Sigmoid colon (tissue), 7 donors: ENCODE results near the gene DOCK1. TPM values are rescaled to one million over a fixed set of nuclear protein-coding genes. Genes with fewer than 3 reads are reported as not detected.
A peak's percentile ranks its signal among the peaks of the same experiment; 100 is the strongest.

ENCODE experiments used
- DNase-seq: peaks from one replicate; pipeline ENCODE4 v3.0.0-alpha.2; 2019
- H3K27ac ChIP-seq, 4 donors: fragments of 200-600 bp; sonication (generic); one replicate each; pipeline ENCODE4 v1.5.1; 2016 to 2019; ENCODE audit warnings: mild to moderate bottlenecking in 1 of 4
- H3K27me3 ChIP-seq, 3 donors: fragments of 200-600 bp; sonication (generic); one replicate each; pipeline ENCODE4 v1.5.1; 2019; ENCODE audit warnings: mild to moderate bottlenecking in 1 of 3
- H3K36me3 ChIP-seq, 4 donors: fragments of 200-600 bp; sonication (generic); one replicate each; pipeline ENCODE4 v1.5.1; 2016 to 2019
- H3K4me1 ChIP-seq, 4 donors: fragments of 200-600 bp; sonication (generic); one replicate each; pipeline ENCODE4 v1.5.1; 2017 to 2019
- H3K4me3 ChIP-seq, 4 donors: fragments of 200-600 bp; sonication (generic); one replicate each; pipeline ENCODE4 v1.5.1; 2017 to 2019; ENCODE audit warnings: mild to moderate bottlenecking in 2 of 4, moderate library complexity in 1 of 4
- H3K9me3 ChIP-seq, 4 donors: fragments of 200-600 bp in 3 of 4; sonication (generic) in 3 of 4; one replicate each; pipeline versions ENCODE4 v1.5.1 to v1.6.1; 2013 to 2019
- EP300 ChIP-seq, 4 donors: sonication (generic); formaldehyde crosslinking; IDR thresholded peaks; one replicate each; pipeline ENCODE4 v1.6.1; 2017; ENCODE audit warnings: antibody characterized with exemption in 4 of 4
- POLR2A ChIP-seq, 2 donors: fragments of 450-650 bp; IDR thresholded peaks; one replicate each; pipeline ENCODE4 v1.6.1; 2016; ENCODE audit warnings: antibody characterized with exemption in 2 of 2, mild to moderate bottlenecking in 2 of 2, moderate library complexity in 2 of 2
- POLR2AphosphoS5 ChIP-seq, 4 donors: sonication (generic); formaldehyde crosslinking; IDR thresholded peaks; one replicate each; pipeline ENCODE4 v1.6.1; 2017; ENCODE audit warnings: antibody characterized with exemption in 4 of 4
- WGBS, 2 donors: extraction: QIAGEN DNeasy Blood & Tissue Kit; methylation state at CpG; one replicate each; pipeline ENCODE4 v1.1.7; 2013; 5-methylcytosine and 5-hydroxymethylcytosine counted together
- intact Hi-C: fragments of 100-400 bp; cut with DNase I; formaldehyde crosslinking; loops from one replicate; pipeline ENCODE4 v1.15.1; 2023
- polyA plus RNA-seq, 3 donors: library from polyadenylated mRNA; stranded (reverse); fragments of 200-250 nt; gene quantifications; one replicate each; pipeline ENCODE4 v1.2.3, GENCODE V29; 2013
- total RNA-seq, 4 donors: library from RNA; depleted of rRNA; stranded (reverse); fragments of >200 nt; gene quantifications; one replicate each; pipeline ENCODE4 v1.1.0, GENCODE V29; 2016
- TF ChIP-seq, protein P1 (sequence below), 4 experiments: fragments of 450-650 bp in 3 of 4; fragments of 200-600 bp in 1 of 4; IDR thresholded peaks; one replicate each; pipeline ENCODE4 v1.5.1; 2016 to 2019; ENCODE audit warnings: antibody characterized with exemption in 4 of 4, mild to moderate bottlenecking in 3 of 4, moderate library complexity in 2 of 4
- donor health status: healthy with polysubstance abuse.
- donor health status: Bipolar disorder and iron deficiency.
- donor health status: healthy.

Gene DOCK1
- total and polyA plus RNA-seq, 7 donors: 15.0 to 53.7 (median 40.2) TPM

DNA sequence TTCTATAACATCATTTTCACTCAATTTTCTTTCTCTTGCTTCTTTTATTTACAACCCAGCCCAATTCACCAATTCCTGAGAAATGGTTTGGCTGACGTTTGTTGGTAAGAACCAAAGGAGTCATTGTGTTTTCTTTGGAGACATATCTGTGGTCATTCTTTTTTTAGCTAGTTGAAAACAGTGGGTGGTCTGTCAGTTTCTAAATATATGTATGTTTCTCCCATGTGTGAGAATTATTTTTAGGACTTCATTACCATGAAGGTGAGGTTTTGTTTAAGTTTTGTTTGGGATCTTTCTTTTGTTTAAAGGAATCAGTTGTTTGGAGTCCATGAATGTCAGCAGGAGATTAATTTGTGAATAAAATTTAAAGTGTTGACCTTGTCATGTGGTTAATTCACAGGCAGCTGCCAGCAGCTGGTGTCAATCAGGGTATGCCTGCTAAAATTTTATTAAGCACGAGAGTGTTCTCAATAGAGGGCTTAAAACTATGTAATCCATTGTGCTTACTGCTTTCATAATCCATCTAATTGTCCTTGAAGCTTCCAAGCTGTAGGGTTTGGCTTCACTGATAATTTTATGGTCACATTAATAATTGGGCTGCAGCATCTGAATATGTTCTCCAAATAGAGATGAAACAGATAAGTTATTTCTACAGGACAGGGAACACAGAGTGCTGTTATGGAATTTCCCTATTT is 252.4 kb downstream of the DOCK1 start:
- Histone ChIP-seq H3K27ac (peak overlapping the region in 1 of 4 donors; percentile 34), H3K9me3 (no peaks in the 10 kb centered on the region), H3K36me3 (no peaks in the 10 kb centered on the region), H3K27me3 (no peaks in the 10 kb centered on the region), H3K4me3 (no peak overlapping the region), H3K4me1 (peaks cover 0 to 35% (median 10%) of the 10 kb centered on the region in 4 donors)
- 67 to 82% methylated on average over 2 of the region's 2 CpGs for WGBS, 2 donors
- intact Hi-C loops: no loop called here
- DNase-seq: no peak
- no peak for TF ChIP-seq POLR2A (IDR thresholded peaks at IDR 0.05)
- TF ChIP-seq, protein P1, sequence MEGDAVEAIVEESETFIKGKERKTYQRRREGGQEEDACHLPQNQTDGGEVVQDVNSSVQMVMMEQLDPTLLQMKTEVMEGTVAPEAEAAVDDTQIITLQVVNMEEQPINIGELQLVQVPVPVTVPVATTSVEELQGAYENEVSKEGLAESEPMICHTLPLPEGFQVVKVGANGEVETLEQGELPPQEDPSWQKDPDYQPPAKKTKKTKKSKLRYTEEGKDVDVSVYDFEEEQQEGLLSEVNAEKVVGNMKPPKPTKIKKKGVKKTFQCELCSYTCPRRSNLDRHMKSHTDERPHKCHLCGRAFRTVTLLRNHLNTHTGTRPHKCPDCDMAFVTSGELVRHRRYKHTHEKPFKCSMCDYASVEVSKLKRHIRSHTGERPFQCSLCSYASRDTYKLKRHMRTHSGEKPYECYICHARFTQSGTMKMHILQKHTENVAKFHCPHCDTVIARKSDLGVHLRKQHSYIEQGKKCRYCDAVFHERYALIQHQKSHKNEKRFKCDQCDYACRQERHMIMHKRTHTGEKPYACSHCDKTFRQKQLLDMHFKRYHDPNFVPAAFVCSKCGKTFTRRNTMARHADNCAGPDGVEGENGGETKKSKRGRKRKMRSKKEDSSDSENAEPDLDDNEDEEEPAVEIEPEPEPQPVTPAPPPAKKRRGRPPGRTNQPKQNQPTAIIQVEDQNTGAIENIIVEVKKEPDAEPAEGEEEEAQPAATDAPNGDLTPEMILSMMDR (IDR thresholded peaks at IDR 0.05): no peak
- TF ChIP-seq EP300 (IDR thresholded peaks at IDR 0.05): peak in 1 of 4 donors; percentile 28
- TF ChIP-seq POLR2AphosphoS5 (IDR thresholded peaks at IDR 0.05): peak; percentile 28 to 73 (median 56)

DNA sequence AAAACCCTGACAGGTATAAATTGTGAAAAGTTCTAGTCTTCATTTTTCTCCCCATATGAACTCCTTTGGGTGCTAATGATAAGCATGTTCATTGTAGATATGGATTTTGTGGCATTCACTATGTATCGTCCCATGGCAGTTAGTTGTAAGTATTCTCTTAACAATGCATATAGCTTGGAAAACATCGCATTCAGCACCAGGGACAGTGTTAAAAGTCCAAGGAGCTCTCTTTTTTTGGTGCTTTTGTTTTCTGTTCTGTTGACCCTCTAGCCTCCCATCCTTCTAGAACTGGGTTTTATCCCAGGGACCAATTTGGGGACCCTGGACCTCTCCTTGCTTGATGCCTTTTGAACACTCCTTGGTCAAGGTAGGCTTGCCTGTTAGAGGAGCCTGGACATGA is 253.4 kb downstream of the DOCK1 start:
- no peaks in the 10 kb centered on the region for H3K9me3 ChIP-seq
- H3K4me1 ChIP-seq: peaks cover 0 to 40% (median 10%) of the 10 kb centered on the region in 4 donors
- intact Hi-C loops: no loop called here
- no peak for TF ChIP-seq POLR2A (IDR thresholded peaks at IDR 0.05)
- TF ChIP-seq, protein P1 (IDR thresholded peaks at IDR 0.05): no peak
- no peak for TF ChIP-seq POLR2AphosphoS5 (IDR thresholded peaks at IDR 0.05)
- TF ChIP-seq EP300 (IDR thresholded peaks at IDR 0.05): no peak
- DNase-seq: no peak
- H3K36me3 ChIP-seq: no peaks in the 10 kb centered on the region
- no peaks in the 10 kb centered on the region for H3K27me3 ChIP-seq
- H3K4me3 ChIP-seq: no peak overlapping the region
- WGBS, 2 donors: 97 to 98% methylated on average over 2 of the region's 2 CpGs
- peak overlapping the region in 2 of 4 donors; percentile 17 to 19 for H3K27ac ChIP-seq

DNA sequence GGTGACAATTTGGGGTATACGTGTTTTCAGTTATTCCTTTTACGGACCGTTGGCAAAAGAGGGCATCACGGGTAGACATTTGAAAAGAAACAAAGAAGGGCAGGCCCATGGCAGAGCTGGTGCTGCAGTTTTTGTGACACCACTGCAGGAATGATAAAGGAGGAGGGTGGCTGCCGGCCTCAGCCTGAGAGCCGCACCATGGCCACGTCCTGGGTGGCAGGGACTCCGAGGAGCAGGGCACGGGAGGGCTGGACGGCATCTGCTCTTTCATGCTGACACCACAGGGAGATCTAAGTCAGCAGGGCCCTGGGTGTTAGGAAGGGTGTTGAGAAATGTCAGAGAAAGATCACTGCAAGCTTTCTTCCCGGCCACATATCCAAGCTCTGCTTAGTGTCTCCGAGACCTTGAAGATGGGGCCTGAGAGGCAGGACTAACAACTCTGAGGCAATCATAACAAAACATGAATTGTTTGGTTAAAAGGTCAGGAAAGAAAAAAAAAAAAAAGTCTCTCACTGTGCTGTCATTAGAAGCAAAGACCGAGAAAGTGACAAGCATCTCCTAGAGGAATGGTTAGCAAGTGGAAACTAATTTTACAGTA is 254.5 kb downstream of the DOCK1 start:
- intact Hi-C loops: no loop called here
- Histone ChIP-seq H3K4me1 (peaks cover 0 to 40% (median 10%) of the 10 kb centered on the region in 4 donors), H3K27ac (peak overlapping the region in 1 of 4 donors; percentile 26), H3K27me3 (no peaks in the 10 kb centered on the region), H3K36me3 (no peaks in the 10 kb centered on the region), H3K9me3 (no peaks in the 10 kb centered on the region), H3K4me3 (no peak overlapping the region)
- TF ChIP-seq EP300 (IDR thresholded peaks at IDR 0.05) (no peak), POLR2AphosphoS5 (IDR thresholded peaks at IDR 0.05) (peak in 3 of 4 donors; percentile 9 to 62 (median 19))
- 90 to 91% methylated on average over 13 of the region's 13 CpGs for WGBS, 2 donors
- DNase-seq: no peak

DNA sequence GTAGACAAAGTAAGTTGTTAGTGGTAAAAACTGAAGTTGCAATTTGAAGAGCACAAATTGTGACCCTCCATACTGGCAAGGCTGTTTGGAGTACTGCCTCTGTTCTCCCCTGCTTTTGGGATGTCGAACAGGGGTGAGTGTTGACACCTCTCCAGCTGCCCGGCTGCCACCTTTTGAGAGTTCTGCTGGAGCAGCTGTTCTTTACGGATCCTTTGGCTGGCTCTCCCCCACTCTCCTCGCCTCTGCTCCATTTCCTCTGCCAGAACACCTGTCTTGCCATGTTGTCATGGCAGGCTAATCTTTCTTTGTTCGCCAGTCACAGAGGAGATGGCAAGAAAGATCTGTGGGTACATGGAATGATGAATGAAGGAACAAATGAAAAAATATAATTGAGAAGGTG is 256.3 kb downstream of the DOCK1 start:
- TF ChIP-seq POLR2AphosphoS5 (IDR thresholded peaks at IDR 0.05) (no peak), POLR2A (IDR thresholded peaks at IDR 0.05) (no peak), EP300 (IDR thresholded peaks at IDR 0.05) (no peak)
- TF ChIP-seq, protein P1 (IDR thresholded peaks at IDR 0.05): no peak
- Histone ChIP-seq H3K4me1 (peaks cover 0 to 40% (median 10%) of the 10 kb centered on the region in 4 donors), H3K27ac (no peak overlapping the region), H3K9me3 (no peaks in the 10 kb centered on the region), H3K27me3 (no peaks in the 10 kb centered on the region), H3K4me3 (no peak overlapping the region), H3K36me3 (no peaks in the 10 kb centered on the region)
- DNase-seq: no peak
- intact Hi-C loops: no loop called here
- WGBS, 2 donors: 90% methylated on average over 5 of the region's 5 CpGs

DNA sequence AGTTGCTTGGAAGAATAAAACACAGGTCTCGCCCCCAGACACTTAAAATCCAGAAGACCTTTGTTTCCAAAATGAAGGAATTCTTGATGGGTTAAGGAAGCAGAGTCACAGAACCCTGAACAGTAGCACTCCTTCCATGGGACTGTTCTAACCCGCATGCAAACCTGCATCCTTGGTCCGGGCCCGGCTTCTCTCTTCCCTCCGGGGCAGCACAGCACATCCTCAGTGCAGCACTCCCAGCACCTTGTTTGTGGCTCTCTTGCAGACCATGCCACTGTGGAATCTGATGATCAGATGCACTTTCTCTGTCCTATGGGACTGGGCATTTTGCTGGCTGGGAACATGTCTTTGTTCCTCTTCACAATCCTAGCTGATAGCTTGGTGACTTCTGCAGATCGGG is 257.6 kb downstream of the DOCK1 start:
- Histone ChIP-seq H3K4me1 (peaks cover 0 to 28% (median 4%) of the 10 kb centered on the region in 4 donors), H3K27ac (no peak overlapping the region), H3K36me3 (no peaks in the 10 kb centered on the region), H3K9me3 (no peaks in the 10 kb centered on the region), H3K27me3 (no peaks in the 10 kb centered on the region), H3K4me3 (no peak overlapping the region)
- WGBS, 2 donors: 95 to 96% methylated on average over 6 of the region's 6 CpGs
- intact Hi-C loops: no loop called here
- DNase-seq: no peak
- TF ChIP-seq, protein P1 (IDR thresholded peaks at IDR 0.05): no peak
- TF ChIP-seq POLR2AphosphoS5 (IDR thresholded peaks at IDR 0.05): no peak
- no peak for TF ChIP-seq POLR2A (IDR thresholded peaks at IDR 0.05)
- no peak for TF ChIP-seq EP300 (IDR thresholded peaks at IDR 0.05)
